IPS DF 4.7 (cell line): ENCODE data around the gene HOXA10.

Experiments
- DNase-seq: peaks from one replicate; pipeline ENCODE4 v3.0.0-alpha.2; 2013; ENCODE audit warnings: low spot score; ENCODE audit errors: extremely low read depth

Gene HOXA10

GRCh38 chr7:27191833-27192545 is 17.9 kb upstream of the HOXA10 start:
- no peak for DNase-seq

GRCh38 chr7:27191161-27191731 is 17.1 kb upstream of the HOXA10 start:
- no peak for DNase-seq

- no peak for DNase-seq
These were observed 16.1 kb upstream of the HOXA10 start for GRCh38 chr7:27189997-27190748.

GRCh38 chr7:27189295-27189996 is 15.3 kb upstream of the HOXA10 start:
- no peak for DNase-seq

GRCh38 chr7:27188386-27189294 is 14.5 kb upstream of the HOXA10 start:
- DNase-seq: no peak

- no peak for DNase-seq
These were observed 13.6 kb upstream of the HOXA10 start for GRCh38 chr7:27187475-27188385.

GRCh38 chr7:27186668-27187474 is 12.8 kb upstream of the HOXA10 start:
- no peak for DNase-seq

GRCh38 chr7:27185854-27186667 is 11.9 kb upstream of the HOXA10 start:
- DNase-seq: no peak

GRCh38 chr7:27185013-27185853 is 11.1 kb upstream of the HOXA10 start, which contains the start of gene HOXA11:
HOXA11 (minus strand) TSS chr7:27185232; CDS start chr7:27185144, 88 bp downstream.
- DNase-seq: no peak

- DNase-seq: no peak
These were observed 10.4 kb upstream of the HOXA10 start for GRCh38 chr7:27184337-27185012.

GRCh38 chr7:27183682-27184336 is 9.7 kb upstream of the HOXA10 start:
- DNase-seq: no peak

GRCh38 chr7:27182861-27183681 is 9.0 kb upstream of the HOXA10 start:
- DNase-seq: no peak

GRCh38 chr7:27182285-27182841 is 8.2 kb upstream of the HOXA10 start:
- no peak for DNase-seq

GRCh38 chr7:27181795-27182275 is 7.7 kb upstream of the HOXA10 start:
- DNase-seq: no peak
